ENCODE data around the gene LMO7.

DNA sequence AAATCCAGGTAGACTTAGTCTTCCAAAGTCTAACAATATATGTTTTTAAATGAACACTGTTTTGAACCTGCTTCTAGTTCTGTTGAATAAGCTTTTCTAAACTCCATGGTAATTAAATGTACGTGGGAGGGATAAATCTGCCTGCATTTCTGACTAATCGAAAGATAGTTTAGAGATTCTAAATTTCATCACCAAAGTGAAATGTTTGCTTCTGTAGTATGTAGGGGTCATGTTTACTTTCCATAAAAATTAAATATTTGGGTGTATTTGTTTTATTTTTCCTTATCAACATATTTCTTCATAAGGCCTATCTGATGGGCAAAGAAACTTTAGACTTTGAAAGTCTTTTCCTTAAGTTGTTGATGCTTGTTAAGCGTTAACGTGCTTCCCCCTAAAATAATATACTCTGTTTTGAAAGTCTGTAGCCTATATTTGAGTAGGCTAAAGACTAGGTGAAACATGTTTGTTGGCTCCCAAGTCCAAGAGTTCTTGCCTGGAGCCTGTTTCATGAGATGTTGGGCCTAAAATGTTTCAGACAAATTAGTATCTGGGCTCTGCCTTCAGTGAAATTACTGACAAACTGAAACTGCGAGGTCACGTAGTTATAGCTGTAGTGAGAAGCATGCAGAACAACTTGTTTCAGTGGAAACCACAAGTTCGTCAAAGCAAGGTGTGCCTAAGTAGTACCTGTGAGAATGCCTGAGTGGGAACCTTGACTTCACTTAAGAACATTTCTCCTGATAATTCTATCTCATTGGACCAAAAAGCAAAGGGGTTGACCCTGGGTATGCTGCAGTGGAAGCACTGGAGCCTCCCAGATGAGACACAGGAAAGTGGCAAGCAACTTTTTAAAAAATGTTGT is 126.2 kb downstream of the LMO7 start:
- TF ChIP-seq, protein P1, sequence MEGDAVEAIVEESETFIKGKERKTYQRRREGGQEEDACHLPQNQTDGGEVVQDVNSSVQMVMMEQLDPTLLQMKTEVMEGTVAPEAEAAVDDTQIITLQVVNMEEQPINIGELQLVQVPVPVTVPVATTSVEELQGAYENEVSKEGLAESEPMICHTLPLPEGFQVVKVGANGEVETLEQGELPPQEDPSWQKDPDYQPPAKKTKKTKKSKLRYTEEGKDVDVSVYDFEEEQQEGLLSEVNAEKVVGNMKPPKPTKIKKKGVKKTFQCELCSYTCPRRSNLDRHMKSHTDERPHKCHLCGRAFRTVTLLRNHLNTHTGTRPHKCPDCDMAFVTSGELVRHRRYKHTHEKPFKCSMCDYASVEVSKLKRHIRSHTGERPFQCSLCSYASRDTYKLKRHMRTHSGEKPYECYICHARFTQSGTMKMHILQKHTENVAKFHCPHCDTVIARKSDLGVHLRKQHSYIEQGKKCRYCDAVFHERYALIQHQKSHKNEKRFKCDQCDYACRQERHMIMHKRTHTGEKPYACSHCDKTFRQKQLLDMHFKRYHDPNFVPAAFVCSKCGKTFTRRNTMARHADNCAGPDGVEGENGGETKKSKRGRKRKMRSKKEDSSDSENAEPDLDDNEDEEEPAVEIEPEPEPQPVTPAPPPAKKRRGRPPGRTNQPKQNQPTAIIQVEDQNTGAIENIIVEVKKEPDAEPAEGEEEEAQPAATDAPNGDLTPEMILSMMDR (IDR thresholded peaks at IDR 0.05; ENCODE audit: low read length): no peak
- no peak for TF ChIP-seq EZH2 (IDR thresholded peaks at IDR 0.05; ENCODE audit: borderline replicate concordance, low read length)
